GM21447 (cell line): ENCODE measurements around the gene ZNF593.

ENCODE experiments used
- ATAC-seq: cut with Tn5 transposase; IDR thresholded peaks from one replicate; pipeline ENCODE4 v1.9.1; 2021; ENCODE audit not compliant: unreplicated experiment

The ZNF593 gene

GRCh38 chr1:26168410-26169197, 1.1 kb upstream of the ZNF593 start, which contains the start of gene C1orf232:
C1orf232 (minus strand) TSS chr1:26168963; CDS start chr1:26168499, 464 bp downstream.
- no peak for ATAC-seq

- no peak for ATAC-seq
Measured at GRCh38 chr1:26169198-26169554, 532 bp upstream of the ZNF593 start.

GRCh38 chr1:26170472-26170821, 739 bp downstream of the ZNF593 start:
- ATAC-seq: no peak

GRCh38 chr1:26171084-26172072, 1.7 kb downstream of the ZNF593 start, which contains the start of gene ZNF593OS:
ZNF593OS (minus strand) TSS chr1:26171832; CDS start chr1:26171661, 171 bp downstream.
- ATAC-seq: no peak

GRCh38 chr1:26175346-26175745, 5.6 kb downstream of the ZNF593 start:
- no peak for ATAC-seq

- no peak for ATAC-seq
Measured at GRCh38 chr1:26177182-26177684, 7.5 kb downstream of the ZNF593 start, which contains the start of gene CNKSR1. CNKSR1 (plus strand) TSS chr1:26177491; CDS start chr1:26177548, 57 bp downstream.

GRCh38 chr1:26180010-26180506, 10.3 kb downstream of the ZNF593 start:
- no peak for ATAC-seq

GRCh38 chr1:26181586-26182382, 12.1 kb downstream of the ZNF593 start:
- no peak for ATAC-seq

- ATAC-seq: no peak
Measured at GRCh38 chr1:26182383-26182696, 12.6 kb downstream of the ZNF593 start.

GRCh38 chr1:26184086-26184485, 14.4 kb downstream of the ZNF593 start:
- no peak for ATAC-seq

GRCh38 chr1:26184883-26185282, 15.2 kb downstream of the ZNF593 start:
- no peak for ATAC-seq

GRCh38 chr1:26187882-26188281, 18.2 kb downstream of the ZNF593 start:
- ATAC-seq: no peak

- ATAC-seq: no peak
Measured at GRCh38 chr1:26188477-26188876, 18.8 kb downstream of the ZNF593 start.

GRCh38 chr1:26189331-26189730, 19.6 kb downstream of the ZNF593 start:
- ATAC-seq: no peak

- ATAC-seq: no peak
Measured at GRCh38 chr1:26189751-26190275, 20.1 kb downstream of the ZNF593 start.

GRCh38 chr1:26190373-26190987, 20.8 kb downstream of the ZNF593 start, which contains the start of gene CATSPER4:
CATSPER4 (plus strand) TSS chr1:26190602; CDS start chr1:26190628, 26 bp downstream.
- no peak for ATAC-seq

GRCh38 chr1:26191739-26192138, 22.0 kb downstream of the ZNF593 start:
- ATAC-seq: no peak

GRCh38 chr1:26195805-26196204, 26.1 kb downstream of the ZNF593 start:
- ATAC-seq: no peak

GRCh38 chr1:26197301-26197700, 27.6 kb downstream of the ZNF593 start:
- no peak for ATAC-seq

- no peak for ATAC-seq
Measured at GRCh38 chr1:26197813-26198212, 28.1 kb downstream of the ZNF593 start.
